ENCODE results near the gene KIF6. TPM values are rescaled to one million over a fixed set of nuclear protein-coding genes. Genes with fewer than 3 reads are reported as not detected.

Gene KIF6
- total and polyA plus RNA-seq, 8 donors = 0.19 to 1.0 (median 0.44) TPM

GRCh38 chr6:39428152-39428551 is 297.1 kb downstream of the KIF6 start:
- Histone ChIP-seq H3K4me1 (no peaks in the 10 kb centered on the region), H3K4me3 (no peak overlapping the region), H3K36me3 (no peaks in the 10 kb centered on the region), H3K27ac (no peak overlapping the region), H3K27me3 (no peaks in the 10 kb centered on the region), H3K9me3 (no peaks in the 10 kb centered on the region)
- intact Hi-C loops (cut with DNase I) = no loop called here
- no peak for DNase-seq
- TF ChIP-seq, protein P1, sequence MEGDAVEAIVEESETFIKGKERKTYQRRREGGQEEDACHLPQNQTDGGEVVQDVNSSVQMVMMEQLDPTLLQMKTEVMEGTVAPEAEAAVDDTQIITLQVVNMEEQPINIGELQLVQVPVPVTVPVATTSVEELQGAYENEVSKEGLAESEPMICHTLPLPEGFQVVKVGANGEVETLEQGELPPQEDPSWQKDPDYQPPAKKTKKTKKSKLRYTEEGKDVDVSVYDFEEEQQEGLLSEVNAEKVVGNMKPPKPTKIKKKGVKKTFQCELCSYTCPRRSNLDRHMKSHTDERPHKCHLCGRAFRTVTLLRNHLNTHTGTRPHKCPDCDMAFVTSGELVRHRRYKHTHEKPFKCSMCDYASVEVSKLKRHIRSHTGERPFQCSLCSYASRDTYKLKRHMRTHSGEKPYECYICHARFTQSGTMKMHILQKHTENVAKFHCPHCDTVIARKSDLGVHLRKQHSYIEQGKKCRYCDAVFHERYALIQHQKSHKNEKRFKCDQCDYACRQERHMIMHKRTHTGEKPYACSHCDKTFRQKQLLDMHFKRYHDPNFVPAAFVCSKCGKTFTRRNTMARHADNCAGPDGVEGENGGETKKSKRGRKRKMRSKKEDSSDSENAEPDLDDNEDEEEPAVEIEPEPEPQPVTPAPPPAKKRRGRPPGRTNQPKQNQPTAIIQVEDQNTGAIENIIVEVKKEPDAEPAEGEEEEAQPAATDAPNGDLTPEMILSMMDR (IDR thresholded peaks at IDR 0.05) = no peak
- no peak for FAIRE-seq
- ATAC-seq = no peak
- WGBS, 2 donors = 82 to 92% methylated on average over 3 of the region's 3 CpGs

DNA sequence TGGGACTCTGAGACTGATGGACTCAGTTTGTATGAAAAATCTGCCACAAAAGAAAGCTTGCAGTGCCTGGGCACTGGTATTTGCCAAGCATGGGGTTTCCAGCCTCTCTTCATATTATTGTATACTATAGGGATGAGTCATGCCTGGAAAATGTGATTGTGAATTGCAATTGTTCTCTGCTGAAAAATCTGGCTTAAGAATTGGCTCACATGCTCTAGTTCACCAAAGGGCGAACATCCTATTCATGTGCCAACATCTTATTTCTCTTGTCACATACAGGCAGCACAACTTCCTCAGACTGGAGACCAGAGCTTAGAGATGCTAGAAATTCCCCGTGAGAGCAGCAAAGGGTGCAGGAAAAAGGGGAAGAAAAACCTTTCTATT is 299.1 kb downstream of the KIF6 start:
- WGBS, 2 donors = 81 to 82% methylated on average over 2 of the region's 2 CpGs
- peak in 2 of 4 donors; percentile 50 to 60 for ATAC-seq
- no peak for FAIRE-seq

DNA sequence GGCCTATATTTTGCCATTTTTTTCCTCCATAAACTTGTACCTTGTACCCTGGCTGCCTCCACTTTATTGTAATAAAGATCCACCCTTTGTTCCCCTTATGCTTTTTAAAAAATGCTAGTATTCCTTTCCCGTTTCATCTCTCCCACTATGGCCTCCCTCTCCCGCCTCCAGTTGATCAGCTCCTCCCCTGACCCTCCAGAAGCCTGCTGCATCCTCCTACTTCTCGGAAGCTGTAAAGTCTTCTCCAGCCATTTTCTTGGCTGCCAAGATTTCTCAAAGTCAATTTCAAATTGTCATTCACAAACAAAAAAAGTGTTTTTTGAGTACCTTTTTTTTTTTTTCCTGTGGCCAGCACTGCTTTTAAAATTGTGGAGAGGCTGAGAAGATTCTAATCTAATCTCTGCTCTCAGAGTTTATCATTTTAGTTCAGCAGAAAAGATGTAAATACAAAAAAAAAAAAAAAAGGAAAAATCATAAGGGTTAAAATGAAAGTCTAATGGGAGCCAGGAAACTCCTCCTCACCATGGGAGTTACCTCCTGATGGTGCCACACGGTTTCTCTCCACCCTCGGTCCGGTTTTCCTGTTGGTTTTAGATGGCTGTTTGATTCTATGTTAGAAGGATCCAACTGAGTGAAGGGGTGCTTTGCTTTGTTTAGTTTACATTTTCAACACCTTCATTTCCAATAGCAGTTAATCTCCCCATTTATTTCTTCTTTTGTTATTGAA is 299.7 kb downstream of the KIF6 start:
- Histone ChIP-seq H3K4me1 (no peaks in the 10 kb centered on the region), H3K36me3 (no peaks in the 10 kb centered on the region), H3K27ac (no peak overlapping the region), H3K27me3 (no peaks in the 10 kb centered on the region), H3K9me3 (no peaks in the 10 kb centered on the region), H3K4me3 (no peak overlapping the region)
- DNase-seq = no peak
- no peak for FAIRE-seq
- no peak for ATAC-seq
- 74 to 80% methylated on average over 6 of the region's 6 CpGs for WGBS, 2 donors
- TF ChIP-seq, protein P1 (IDR thresholded peaks at IDR 0.05) = no peak
- intact Hi-C loops (cut with DNase I) = no loop called here

More for the DNA sequence above, 299.1 kb downstream of the KIF6 start:
- Histone ChIP-seq H3K9me3 (no peaks in the 10 kb centered on the region), H3K27me3 (no peaks in the 10 kb centered on the region), H3K36me3 (no peaks in the 10 kb centered on the region), H3K4me3 (no peak overlapping the region), H3K27ac (no peak overlapping the region), H3K4me1 (no peaks in the 10 kb centered on the region)
- no peak for DNase-seq
- intact Hi-C loops (cut with DNase I) = no loop called here
- TF ChIP-seq, protein P1 (IDR thresholded peaks at IDR 0.05) = no peak

- ATAC-seq = no peak
- intact Hi-C loops (cut with DNase I) = no loop called here
- no peak for DNase-seq
- no peak for FAIRE-seq
- 92% methylated on average over 3 of the region's 3 CpGs for WGBS, 2 donors
- no peaks in the 10 kb centered on the region for H3K36me3 ChIP-seq
- TF ChIP-seq, protein P1 (IDR thresholded peaks at IDR 0.05) = no peak
- no peak overlapping the region for H3K4me3 ChIP-seq
- H3K27me3 ChIP-seq = no peaks in the 10 kb centered on the region
- no peak overlapping the region for H3K27ac ChIP-seq
- no peaks in the 10 kb centered on the region for H3K9me3 ChIP-seq
- H3K4me1 ChIP-seq = peaks cover 0 to 4% (median 3%) of the 10 kb centered on the region in 3 donors
Measured at GRCh38 chr6:39424831-39425230, 300.4 kb downstream of the KIF6 start.

GRCh38 chr6:39422238-39422637 is 303.0 kb downstream of the KIF6 start:
- Histone ChIP-seq H3K4me1 (peaks cover 0 to 4% (median 3%) of the 10 kb centered on the region in 3 donors), H3K27ac (no peak overlapping the region), H3K27me3 (no peaks in the 10 kb centered on the region), H3K4me3 (no peak overlapping the region), H3K36me3 (no peaks in the 10 kb centered on the region), H3K9me3 (no peaks in the 10 kb centered on the region)
- TF ChIP-seq, protein P1 (IDR thresholded peaks at IDR 0.05) = no peak
- DNase-seq = no peak
- intact Hi-C loops (cut with DNase I) = no loop called here
- no peak for FAIRE-seq
- 82 to 88% methylated on average over 6 of the region's 6 CpGs for WGBS, 2 donors
- peak in 1 of 4 donors; percentile 11 for ATAC-seq
